RWPE1 (cell line): ENCODE results near the gene SSBP2.

Experiments used
- CTCF ChIA-PET: fragments of 350-600 bp; sonication (Branson Sonifier 250); formaldehyde crosslinking; extraction: SDS; loops from one replicate; lab custom pipeline; 2021; lab: Yijun Ruan, JAX
- POLR2A ChIA-PET: fragments of 400-600 bp; formaldehyde crosslinking; extraction: SDS; loops from one replicate; lab custom pipeline; 2020; ENCODE audit warnings: antibody characterized with exemption; ENCODE audit not compliant: low non-redundant PET; lab: Yijun Ruan, JAX
- DNase-seq: peaks from one replicate; pipeline ENCODE4 v3.0.0; 2012; ENCODE audit warnings: low spot score
- H3K27ac ChIP-seq: fragments of 450-650 bp; 2 replicates; pipeline ENCODE4 v1.5.1; 2017
- CTCF ChIP-seq: fragments of 450-650 bp; conservative IDR thresholded peaks from 2 replicates; pipeline ENCODE4 v1.5.1; 2017; ENCODE audit warnings: low read depth, mild to moderate bottlenecking

SSBP2 gene

GRCh38 chr5:81545911-81546310, 205.0 kb downstream of the SSBP2 start:
- POLR2A ChIA-PET = no interaction called here
- DNase-seq = no peak
- TF ChIP-seq CTCF = no peak
- no peak overlapping the region for H3K27ac ChIP-seq
- CTCF ChIA-PET = no interaction called here

- POLR2A ChIA-PET = no interaction called here
- no peak for DNase-seq
- H3K27ac ChIP-seq = peak overlapping the region; percentile 21
- TF ChIP-seq CTCF = no peak
- CTCF ChIA-PET = no interaction called here
Observed at GRCh38 chr5:81544351-81545018, 206.4 kb downstream of the SSBP2 start.

- no peak for DNase-seq
- CTCF ChIA-PET = no interaction called here
- no peak for TF ChIP-seq CTCF
- POLR2A ChIA-PET = no interaction called here
- no peak overlapping the region for H3K27ac ChIP-seq
Observed at GRCh38 chr5:81542242-81542641, 208.7 kb downstream of the SSBP2 start.

GRCh38 chr5:81537905-81538547, 212.9 kb downstream of the SSBP2 start:
- CTCF ChIA-PET = no interaction called here
- TF ChIP-seq CTCF = no peak
- no peak for DNase-seq
- POLR2A ChIA-PET = no interaction called here
- H3K27ac ChIP-seq = no peak overlapping the region

- POLR2A ChIA-PET = no interaction called here
- DNase-seq = no peak
- CTCF ChIA-PET = interaction anchor here (0.7 kb wide), 1 partner anchor 20 kb away, joined by 5 read pairs; no protein-coding TSS in a partner anchor
- no peak for TF ChIP-seq CTCF
- H3K27ac ChIP-seq = no peak overlapping the region
Observed at GRCh38 chr5:81534441-81534840, 216.5 kb downstream of the SSBP2 start.

GRCh38 chr5:81533629-81534405, 217.1 kb downstream of the SSBP2 start:
- no peak overlapping the region for H3K27ac ChIP-seq
- no peak for TF ChIP-seq CTCF
- DNase-seq = no peak
- CTCF ChIA-PET = interaction anchor here (0.7 kb wide), 1 partner anchor 20 kb away, joined by 5 read pairs; no protein-coding TSS in a partner anchor
- POLR2A ChIA-PET = no interaction called here
